Fibroblast of upper back skin (primary cell): ENCODE results near the gene NTHL1.

Experiments used
- DNase-seq: peaks from one replicate; pipeline ENCODE4 v3.0.0-alpha.2; 2013

Gene NTHL1

DNA sequence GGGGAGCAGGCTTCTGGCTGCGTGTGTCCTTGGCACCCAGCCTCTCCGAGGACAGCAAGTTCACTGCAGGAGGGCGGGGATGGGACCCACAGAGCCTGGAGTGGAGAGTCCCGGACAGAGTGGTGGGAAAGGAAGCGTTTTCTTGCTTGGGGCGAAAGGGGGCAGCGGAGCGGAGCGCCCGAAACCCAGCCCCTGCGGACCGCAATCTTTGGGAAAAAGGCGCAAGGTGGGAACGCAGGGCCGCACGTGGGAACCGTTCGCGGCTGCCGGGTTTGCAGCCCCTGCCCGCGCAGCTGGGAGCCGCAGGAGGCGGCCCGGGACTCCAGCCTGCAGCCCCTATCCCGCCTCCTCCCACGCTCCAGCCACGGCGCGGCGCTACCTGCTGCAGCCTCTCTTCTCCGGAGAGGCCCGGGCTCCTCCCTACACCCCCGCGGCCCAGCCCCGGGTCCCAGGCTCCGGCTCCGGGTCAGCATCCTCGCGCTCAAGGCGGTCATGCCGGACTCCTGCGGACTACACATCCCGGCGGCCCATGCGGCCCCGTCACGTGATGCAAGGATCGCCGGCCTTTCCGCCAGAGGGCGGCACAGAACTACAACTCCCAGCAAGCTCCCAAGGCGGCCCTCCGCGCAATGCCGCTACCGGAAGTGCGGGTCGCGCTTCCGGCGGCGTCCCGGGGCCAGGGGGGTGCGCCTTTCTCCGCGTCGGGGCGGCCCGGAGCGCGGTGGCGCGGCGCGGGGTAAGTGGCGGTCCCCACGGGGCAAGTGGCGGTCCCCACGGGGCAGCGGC, at the start of gene NTHL1, which contains the start of gene TSC2:
NTHL1 (minus strand) TSS at position 505 of the 786 bp plus-strand sequence; CDS start at position 494, 11 bp downstream.
TSC2 (plus strand) TSS at position 656 of the 786 bp plus-strand sequence. CDS start 631 bp downstream, outside the sequence.
- DNase-seq, result peak; percentile 93

DNA sequence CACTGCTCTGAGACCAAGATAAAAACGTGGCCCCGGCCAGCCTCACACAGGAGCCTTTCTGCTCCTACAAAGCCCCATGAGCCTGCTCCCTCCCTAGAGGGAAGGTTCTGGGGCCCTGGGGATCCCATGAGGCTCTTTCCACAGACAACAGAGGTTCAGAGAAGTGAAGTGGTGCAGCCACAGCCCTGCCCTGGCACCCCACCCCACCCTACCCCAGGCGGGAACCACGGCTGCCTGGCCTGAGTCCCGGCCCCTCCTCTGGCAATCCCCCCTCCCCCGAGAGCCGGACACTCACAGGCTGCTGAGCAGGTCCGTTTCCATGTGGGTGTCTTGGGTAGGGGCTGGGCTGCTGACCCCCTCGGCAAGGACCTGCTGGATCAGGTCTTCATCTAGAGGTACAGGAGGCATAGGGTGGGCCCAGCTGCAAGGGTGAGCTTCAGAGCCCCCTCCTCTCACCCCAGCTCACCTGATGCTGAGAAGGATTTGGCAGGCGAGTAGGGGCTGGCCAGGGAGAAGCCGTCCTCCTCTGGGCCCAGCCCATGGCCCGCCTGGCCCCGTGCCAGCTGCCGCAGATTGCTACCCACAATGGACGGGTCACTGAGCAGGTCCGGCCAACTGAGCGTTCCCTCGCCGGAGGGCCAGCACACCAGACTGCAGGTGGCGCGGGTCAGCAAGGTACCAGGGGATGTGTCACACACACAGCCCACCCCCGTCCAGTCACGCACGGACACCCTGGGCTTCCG, 49.4 kb upstream of the NTHL1 start:
- no peak for DNase-seq

DNA sequence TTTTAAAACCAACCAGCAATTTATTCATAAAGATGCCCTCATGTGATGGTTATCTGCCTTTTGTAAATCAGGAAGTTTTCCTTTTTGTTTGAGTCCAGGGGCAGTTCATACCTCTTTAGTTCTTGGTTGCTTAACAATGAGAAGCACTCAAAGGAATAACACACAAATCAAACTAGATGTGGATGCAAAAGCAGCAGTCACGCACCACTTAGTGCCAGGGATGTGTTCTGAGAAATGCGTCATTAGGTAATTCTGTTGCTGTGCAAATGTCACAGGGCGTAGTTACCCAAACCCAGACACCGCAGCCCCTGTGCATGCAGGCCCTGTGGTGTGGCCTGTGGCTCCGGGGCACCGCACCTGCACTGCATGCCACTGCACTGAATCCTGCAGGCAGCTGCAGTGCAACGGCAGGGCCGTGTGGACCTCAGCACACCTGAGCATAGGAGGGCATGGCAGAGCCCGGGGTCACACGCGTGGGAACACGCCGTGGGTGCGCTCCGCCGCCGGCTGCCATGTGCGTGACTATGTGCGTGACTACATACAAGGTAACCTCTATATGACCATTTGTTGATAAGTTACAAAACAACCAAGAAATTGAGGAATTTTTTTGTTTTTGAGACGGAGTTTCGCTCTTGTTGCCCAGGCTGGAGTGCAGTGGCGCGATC, 48.4 kb upstream of the NTHL1 start:
- DNase-seq, result no peak

DNA sequence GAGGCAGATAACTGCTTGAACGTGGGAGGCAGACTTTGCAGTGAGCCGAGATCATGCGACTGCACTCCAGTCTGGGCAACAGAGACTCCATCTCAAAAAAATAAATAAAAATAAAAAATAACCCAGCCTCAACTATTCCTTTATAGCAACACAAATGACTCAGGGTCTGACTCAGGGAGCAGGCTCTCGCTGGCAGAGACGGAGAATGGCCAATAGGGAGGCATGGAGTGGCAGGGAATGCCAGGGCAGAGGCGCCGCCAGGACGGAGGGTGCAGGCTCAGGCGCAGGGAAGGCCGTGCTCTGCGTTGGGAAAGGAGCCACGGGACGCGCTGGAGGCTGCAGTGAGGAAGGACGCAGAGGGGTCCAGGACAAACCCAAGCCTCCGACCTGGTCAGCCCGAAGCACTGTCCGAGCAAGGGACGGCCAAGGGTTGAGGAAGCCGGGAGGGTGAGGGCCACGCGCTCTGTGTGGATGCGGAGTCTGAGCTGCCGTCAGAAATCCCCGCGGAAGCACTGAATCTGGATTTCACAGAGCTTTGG, 47.8 kb upstream of the NTHL1 start:
- no peak for DNase-seq

DNA sequence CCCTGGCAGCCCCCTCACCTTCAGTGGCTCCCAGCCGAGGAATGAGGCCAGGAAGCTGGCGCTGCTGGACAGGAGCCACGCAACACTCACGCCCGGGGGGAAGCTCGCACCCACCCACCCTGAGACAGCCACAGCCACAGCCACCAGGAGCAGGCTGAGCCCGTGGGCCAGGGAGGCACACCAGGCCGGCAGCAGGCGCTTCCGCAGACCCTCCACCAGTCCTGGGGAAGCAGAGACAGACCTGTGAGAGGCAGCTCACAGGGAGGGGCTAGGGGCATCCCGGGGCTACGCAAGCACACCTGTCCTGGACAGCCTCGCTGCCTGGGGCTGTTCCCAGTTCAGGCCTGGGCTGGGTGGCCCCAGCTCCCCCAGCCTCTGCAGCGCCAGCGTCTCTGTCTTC, 46.2 kb upstream of the NTHL1 start:
- DNase-seq, result no peak

DNA sequence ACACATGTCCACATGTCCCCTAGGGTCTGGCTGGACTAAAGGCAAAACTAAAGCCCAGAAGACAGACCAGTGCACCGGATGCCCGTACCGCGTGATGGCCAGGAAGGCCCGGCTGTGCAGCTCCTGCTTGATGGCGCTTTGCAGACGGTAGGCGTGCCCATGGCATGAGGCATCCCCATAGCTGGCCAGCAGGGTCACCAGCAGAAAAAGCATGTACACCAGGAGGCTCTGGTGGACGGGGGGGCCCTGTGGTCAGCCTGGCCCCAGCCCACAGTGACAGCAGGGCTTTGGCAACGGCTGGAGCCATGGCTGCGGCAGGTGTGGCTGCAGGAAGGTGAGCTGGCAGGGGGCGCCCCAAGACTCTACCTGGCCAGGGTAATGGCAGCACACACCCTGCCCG, 45.2 kb upstream of the NTHL1 start:
- no peak for DNase-seq

DNA sequence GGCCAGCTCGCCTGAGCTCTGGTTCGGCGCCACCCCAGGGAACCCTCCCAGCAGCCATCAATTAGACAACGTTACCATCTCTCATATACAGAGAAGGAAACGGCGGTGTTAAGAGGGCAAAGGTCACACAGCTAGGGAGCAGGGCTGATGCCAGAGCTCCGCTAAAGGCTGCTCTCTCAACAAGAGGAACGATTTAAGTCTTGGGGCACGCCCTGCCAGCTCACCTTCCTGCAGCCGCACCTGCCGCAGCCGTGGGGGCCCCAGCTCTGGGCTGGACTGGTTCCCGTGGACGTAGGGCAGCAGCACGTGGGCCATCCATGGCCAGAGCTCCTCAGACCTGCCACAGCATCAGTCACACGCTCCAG, 44.6 kb upstream of the NTHL1 start:
- no peak for DNase-seq

GRCh38 chr16:2091547-2092255, 44.1 kb upstream of the NTHL1 start:
- no peak for DNase-seq

GRCh38 chr16:2090777-2091546, 43.3 kb upstream of the NTHL1 start:
- DNase-seq, result peak; percentile 76

- no peak for DNase-seq
Measured at GRCh38 chr16:2090481-2090776, 42.8 kb upstream of the NTHL1 start.

DNA sequence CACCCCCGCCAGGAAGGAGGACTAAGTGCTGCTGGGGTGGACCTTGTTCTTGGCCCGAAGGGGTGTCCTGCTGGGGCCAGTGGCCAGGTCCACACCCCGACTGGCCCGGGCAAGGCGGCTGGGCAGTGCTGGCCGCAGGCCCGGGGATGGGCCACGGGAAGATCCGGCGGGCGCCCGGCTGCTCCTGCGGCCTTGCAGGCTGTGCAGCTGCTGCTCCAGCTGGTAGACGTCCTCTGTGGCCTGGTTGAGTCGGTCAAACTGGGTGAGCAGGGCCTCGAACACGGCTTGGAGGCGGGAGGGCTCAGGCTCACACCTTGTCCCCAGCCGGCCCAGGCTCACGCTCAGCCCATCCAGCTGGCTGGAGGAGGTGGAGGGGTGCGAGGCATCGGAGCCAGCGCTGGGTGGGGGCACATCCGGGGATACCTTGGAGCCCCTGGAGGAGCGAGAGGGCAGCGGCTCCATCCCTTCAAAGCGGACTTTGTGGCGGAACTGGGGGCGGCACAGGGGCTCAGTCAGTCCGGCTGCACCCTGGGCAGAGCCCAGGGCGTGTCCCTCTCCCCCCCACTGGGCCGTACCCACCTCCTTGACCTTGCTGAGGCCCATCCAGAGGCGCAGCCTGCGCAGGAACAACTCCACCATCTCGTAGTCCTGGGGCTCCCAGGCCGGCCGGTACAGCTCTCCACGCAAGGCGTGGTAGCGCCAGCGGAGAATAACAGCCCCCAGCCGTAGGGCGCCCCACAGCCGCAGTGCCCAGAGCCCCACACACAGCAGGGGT, 42.3 kb upstream of the NTHL1 start:
- no peak for DNase-seq

- DNase-seq, result no peak
Measured at GRCh38 chr16:2088759-2089358, 41.2 kb upstream of the NTHL1 start.

- no peak for DNase-seq
Measured at GRCh38 chr16:2087748-2088631, 40.4 kb upstream of the NTHL1 start.

- DNase-seq, result no peak
Measured at GRCh38 chr16:2086812-2087747, 39.4 kb upstream of the NTHL1 start.

DNA sequence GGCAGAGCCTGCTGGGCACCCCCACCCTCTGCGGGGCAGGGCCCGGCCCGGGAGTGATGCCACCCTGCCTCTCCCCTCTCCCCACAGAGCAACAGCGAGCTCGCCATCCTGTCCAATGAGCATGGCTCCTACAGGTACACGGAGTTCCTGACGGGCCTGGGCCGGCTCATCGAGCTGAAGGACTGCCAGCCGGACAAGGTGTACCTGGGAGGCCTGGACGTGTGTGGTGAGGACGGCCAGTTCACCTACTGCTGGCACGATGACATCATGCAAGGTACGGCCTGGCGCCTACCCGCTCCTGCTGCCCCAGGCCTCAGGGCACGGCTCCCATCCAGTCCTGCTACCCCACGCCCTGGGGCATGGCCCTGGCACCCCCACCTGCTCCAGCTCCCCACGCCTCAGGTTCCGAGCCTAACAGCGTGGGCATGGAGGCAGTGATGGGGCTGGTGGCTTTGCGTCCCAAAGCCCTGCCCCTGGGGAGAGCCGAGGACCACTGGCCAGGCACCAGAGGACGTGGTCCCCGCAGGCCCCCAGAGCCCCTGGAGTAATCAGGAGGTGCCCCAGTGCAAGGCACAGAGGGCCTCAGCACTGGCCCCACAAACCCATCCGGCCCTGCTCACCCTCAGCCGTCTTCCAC, 38.6 kb upstream of the NTHL1 start:
- no peak for DNase-seq

DNA sequence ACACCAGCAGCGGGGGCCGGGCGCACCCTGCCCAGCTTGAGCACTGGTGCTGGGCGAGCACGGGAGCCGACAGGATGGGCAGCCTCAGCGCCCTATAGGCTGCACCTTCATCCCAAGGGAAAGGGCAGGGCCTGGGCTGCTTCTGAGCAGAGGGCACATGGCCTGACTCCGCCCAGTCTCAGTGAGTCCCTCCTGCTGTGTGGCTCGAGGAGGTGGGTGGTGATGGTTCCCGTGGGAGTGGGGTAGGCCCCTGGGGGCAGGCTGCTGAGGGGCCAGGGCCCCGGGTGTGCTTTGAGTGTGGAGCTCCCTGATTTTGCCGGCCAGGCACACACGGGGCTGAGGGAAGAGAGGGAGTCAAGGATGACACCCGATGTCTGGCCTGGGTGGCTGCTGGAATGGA, 38.0 kb upstream of the NTHL1 start:
- DNase-seq, result no peak

DNA sequence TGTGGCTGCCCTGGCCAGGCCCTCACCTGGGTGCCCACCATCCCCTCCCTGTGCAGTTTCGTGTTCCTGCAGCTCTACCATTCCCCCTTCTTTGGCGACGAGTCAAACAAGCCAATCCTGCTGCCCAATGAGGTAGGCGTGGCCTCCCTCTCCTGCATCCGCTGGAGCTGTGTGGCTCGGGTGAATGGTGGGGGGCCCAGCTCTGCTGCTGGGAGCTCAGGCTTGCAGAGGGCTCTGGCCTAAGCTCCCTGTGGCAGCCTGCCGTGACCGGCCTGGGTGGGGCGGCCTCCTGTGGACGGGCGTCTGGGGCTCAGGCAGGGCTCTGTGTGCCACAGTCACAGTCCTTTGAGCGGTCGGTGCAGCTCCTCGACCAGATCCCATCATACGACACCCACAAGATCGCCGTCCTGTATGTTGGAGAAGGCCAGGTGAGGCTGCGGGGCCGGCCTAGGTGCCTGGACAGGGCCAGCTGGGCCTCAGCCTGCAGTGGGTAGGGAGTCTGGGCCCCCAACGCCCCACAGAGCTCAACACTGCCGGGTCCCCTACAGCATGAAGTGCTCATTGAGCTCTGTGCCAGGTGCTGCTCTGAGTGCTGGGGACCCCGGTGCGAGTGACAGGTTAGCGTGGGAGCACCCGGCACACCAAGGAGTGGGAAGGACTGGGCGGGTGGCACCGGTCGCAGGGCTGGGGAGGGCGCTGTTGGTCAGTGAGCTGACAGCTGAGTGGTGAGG, 37.4 kb upstream of the NTHL1 start:
- DNase-seq, result no peak
